Fibroblast of skin of back (primary cell): ENCODE results near the gene NGEF.

Experiments used
- DNase-seq: peaks from one replicate; pipeline ENCODE4 v3.0.0-alpha.2; 2013

NGEF gene

GRCh38 chr2:233044974-233045605 lies 32.0 kb upstream of the NGEF start:
- DNase-seq: no peak

DNA sequence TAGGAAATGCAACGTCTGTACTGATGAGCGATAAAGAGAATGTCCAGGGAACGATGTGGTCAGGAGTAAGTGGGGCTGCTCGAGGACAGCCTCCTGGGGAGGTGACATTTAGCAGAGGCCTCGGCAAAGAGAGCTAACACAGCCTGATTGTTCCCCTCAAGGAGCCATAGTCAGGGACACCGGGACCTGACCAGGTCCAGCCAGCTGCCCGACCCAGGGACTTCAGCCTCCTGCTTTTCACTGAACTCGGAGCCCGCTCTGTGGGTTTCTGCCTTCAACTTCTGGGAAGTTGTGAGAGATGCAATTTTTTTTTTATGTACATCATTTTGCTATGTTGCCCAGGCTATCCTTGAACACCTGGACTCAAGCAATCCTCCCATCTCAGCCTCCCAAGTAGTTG lies 29.5 kb upstream of the NGEF start:
- DNase-seq: no peak

- no peak for DNase-seq
Measured at GRCh38 chr2:233041722-233042323, 28.8 kb upstream of the NGEF start.

DNA sequence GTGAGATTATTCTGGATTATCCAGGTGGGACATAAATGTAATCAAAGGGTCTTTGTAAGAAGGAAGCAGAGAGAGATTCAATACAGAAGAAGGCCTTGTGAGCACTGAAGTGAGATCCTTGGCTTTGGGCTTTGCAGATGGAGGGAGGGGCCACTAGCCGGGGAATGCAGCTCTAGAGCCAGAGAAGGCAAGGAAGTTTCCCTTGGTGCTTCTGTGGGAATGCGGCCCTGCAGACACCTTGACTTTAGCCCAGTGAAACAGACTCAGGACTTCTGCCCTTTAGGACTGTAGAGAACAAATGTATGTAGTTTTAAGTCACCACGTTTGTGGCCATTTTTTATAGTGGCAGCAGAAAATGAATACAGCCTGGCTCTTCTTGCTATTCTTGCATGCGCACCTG lies 27.5 kb upstream of the NGEF start:
- no peak for DNase-seq

DNA sequence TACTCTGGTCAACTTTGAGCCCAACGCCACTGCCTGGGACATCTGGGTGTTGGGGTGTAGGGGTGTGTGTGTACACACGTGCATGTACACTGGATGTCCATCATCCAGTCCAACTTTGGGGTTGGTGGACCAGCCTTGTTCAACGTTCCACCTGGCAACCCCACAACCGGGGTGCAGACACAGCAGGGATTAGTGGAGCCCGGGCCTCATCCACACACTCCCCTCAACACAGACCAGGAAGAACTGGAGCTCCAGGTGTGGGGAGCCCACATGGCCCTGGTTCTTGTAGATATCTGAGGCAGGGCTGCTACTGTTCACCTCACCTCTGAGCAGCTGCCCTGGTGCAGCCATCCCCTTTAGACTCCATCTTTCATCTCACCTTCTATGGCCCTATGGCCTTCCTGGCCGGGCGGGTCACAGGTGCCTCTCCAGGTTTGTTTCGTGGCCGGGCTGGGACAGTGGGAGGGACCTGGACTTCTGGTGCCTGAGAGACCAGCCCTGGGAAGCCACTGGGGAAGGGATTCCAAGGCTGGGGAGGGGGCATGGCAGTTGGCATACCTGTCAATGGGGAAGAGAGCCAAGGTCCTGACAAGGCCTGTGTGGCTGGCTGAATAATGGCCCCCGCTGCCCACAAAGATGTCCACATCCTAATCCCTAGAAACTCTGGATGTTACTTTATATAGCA lies 26.9 kb upstream of the NGEF start:
- no peak for DNase-seq

DNA sequence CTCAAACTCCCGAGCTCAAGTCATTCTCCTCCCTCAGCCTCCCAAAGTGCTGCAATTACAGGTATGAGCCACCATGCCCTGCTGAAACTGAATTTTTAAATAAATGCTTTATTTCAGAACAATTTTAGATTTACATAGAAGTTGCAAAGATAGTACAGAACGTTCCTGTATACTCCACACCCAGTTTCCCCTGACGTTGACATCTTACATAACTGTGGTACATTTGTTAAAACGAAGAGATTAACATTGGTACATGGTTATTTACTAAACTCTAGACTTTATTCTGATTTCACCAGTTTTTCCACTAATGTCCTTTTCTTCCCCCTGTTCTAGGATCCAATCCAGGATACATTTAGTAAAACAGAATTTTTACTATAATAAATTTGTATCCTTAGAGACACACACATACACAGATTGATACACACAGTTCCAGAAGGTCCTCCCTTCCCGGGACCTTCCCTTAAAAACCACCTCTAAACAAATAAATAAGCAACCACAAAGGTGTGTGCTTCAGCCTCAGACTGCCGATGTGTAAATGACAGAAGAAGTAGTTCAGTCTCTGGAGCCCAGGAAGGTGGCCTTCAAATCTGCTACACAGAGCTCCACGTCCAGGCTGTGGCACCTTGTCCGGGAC lies 26.3 kb upstream of the NGEF start:
- no peak for DNase-seq

- DNase-seq: peak; percentile 18
Measured at GRCh38 chr2:233037078-233037477, 24.0 kb upstream of the NGEF start.

DNA sequence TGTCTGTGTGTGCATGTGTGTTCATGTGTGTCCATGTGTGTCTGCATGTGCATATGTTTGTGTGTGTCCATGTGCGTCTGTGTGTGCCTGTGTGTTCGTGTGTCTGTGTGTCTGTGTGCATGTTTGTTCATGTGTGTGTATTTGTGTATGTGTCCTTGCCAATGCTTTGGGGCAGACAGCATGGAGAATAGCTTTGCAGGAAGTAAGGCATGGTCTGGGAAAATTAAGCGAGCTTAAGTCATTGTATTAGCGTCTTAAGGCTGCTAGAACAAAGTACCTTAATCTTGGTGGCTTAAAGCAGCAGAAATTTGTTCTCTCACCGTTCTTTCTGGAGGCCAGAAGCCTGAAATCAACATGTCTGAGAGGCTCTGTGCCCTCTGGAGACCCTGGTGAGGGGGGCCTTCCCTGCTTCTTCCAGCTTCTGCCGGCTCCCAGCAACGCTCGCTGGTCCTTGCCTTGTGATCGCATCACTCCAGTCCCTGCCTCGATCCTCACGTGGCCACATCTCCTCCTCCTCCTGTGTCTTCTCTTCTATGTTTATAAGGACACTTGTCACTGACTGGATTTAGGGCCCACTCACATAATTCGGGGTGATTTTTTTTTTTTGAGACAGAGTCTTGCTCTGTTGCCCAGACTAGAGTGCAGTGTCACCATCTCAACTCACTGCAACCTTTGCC lies 23.2 kb upstream of the NGEF start:
- no peak for DNase-seq

GRCh38 chr2:233035426-233036161 lies 22.5 kb upstream of the NGEF start:
- no peak for DNase-seq

- DNase-seq: no peak
Measured at GRCh38 chr2:233034091-233034882, 21.2 kb upstream of the NGEF start.

DNA sequence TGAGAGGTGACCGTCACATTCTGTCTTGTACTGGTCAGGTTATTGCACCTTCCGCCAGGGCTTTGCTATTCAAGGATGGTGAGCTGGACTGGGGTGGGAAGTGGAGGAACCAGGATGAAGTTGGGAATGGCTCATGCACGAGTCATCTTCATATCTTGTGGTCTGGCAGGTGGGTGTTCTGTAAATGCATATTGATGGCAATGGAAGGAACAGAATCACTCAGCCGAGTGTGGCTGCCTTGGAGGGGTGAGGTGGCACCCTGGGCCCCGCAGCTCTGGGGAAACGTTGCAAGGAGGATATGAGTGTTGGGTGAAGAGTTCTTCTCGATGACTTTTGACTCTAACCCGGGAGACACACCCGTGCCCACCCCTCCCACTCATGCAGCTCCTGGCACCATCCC lies 20.6 kb upstream of the NGEF start:
- no peak for DNase-seq

DNA sequence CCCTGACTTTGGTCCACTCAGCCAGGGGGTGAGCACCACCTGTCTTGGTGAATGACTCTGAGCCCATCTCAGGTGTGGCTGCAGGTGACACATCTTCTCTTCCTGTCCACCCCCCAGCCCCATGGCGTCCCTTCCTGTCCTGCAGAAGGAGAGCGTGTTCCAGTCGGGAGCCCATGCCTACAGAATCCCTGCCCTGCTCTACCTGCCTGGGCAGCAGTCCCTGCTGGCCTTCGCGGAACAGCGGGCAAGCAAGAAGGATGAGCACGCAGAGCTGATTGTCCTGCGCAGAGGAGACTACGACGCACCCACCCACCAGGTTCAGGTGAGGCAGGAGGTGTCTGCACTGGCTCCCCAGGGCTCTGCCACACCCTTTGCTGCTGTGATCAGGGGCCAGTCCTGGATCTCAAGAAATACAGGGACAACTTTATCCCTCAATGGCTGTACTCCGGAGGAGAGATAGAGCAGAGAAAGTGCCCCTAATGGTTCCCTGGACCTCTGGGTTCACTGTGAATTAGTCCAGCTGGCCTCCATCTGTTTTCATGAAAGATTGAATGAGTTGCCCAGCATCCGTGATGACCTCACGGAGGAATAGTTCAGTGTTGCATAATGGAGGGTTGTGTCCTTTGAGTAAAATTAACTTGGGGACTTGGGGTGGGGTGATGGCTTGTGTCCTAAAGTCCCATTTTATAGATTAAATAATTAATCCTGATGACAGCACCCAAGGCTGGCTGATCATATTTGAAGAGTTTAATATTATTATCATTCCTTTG lies 19.7 kb upstream of the NGEF start, which contains the start of gene NEU2:
Gene NEU2 (plus strand): TSS at position 122 of the 770 bp plus-strand sequence. CDS start 0 bp downstream, at position 122.
- DNase-seq: no peak

- no peak for DNase-seq
Measured at GRCh38 chr2:233031556-233032500, 18.8 kb upstream of the NGEF start.

DNA sequence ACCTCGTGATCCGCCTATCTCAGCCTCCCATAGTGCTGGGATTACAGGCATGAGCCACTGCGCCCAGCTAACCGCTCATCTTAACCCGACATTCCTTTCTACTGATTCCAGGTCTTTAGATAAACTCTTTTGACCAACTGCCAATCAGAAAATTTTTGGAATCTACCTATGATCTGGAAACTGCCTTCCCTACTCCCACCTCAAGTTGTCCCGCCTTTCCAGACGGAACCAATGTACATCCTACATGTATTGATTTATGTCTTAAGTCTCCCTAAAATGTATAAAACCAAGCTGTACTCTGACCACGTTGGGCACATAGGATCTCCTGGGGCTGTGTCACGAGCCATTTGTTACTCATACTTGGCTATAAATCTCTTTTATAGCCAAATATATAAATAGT lies 16.3 kb upstream of the NGEF start:
- DNase-seq: no peak

GRCh38 chr2:233026198-233026813 lies 13.2 kb upstream of the NGEF start:
- DNase-seq: peak; percentile 70

DNA sequence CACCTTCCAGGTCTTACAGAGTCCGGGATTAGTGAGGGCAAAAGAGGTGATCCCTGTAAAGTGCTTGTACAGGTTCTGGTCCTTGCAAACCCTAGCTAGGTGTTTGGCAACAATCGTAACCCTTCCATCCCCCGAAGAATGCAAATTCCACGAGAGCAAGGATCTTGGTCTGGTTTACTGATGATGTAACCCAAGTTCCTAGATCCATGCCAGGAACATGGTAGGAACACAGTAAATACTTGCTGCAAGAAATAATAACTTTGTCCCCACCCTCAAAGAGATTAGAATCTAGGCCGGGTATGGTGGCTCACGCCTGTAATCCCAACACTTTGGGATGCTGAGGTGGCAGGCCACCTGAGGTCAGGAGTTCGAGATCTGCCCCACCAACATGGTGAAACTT lies 12.7 kb upstream of the NGEF start:
- DNase-seq: no peak

- DNase-seq: no peak
Measured at GRCh38 chr2:233023761-233024410, 10.8 kb upstream of the NGEF start.

DNA sequence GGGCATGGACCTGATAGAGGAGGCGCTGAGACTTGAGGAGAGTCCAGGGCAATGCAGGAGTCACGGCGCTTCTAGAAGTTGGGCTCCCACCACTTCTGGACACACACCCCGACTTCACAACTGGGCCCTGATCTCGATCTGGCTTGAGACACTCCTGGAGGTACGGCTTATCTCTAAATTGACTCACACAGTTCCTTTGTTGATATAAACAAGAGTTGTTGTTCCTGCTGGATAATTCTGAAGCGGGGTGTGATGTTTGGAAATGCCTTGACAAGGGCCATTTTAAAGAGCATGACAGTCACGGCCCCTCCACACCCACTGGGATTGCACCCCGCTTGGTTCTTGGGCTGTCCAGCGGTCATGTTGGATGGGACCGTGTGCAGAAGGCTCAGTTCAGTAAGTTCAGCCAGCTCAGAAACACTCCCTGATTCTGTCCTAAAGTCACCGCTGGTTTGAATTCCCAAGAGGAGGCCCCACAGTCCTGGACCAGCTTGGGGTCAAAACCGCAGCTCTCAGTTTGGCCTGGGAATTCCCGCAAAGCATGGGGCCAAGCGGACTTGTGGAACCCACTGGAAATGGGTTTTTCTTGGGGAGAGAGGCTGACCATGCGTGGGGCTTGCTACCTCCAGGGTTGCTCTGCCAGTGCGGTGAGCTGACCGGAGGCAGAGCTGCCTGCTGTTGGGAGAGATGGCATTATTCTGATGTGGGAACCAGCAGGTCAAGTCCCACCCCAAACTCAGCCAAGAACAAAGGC lies 10.1 kb upstream of the NGEF start:
- no peak for DNase-seq
